ENCODE results near the gene SMYD3. TPM values are rescaled to one million over a fixed set of nuclear protein-coding genes. Genes with fewer than 3 reads are reported as not detected.

SMYD3 gene
- polyA plus RNA-seq, 2 of the 4 experiments (the other 2 are of a cell fraction) = 18.2 to 35.2 TPM

- TF ChIP-seq MYC (IDR thresholded peaks at IDR 0.05; ENCODE audit: borderline replicate concordance, low read length) (no peak), RCOR1 (IDR thresholded peaks at IDR 0.05; ENCODE audit: low read depth, low read length) (no peak), ZNF302 (CRISPR knock-in tag; IDR thresholded peaks at IDR 0.05) (no peak), ZC3H11A (IDR thresholded peaks at IDR 0.05) (no peak), CHD4 (IDR thresholded peaks at IDR 0.05; ENCODE audit: borderline replicate concordance) (no peak), POLR2A (IDR thresholded peaks at IDR 0.05; ENCODE audit: low read length) (no peak), NR3C1 (IDR thresholded peaks at IDR 0.05) (no peak), EP300 (IDR thresholded peaks at IDR 0.05) (no peak), FOXS1 (CRISPR knock-in tag; IDR thresholded peaks at IDR 0.05) (no peak)
Measured at GRCh38 chr1:246537441-246537840, 30.4 kb upstream of the SMYD3 start (continued).

- WGBS (ENCODE audit: missing lambda C conversion rate) = 17% methylated on average over 1 of the region's 1 CpG
- no peak for FAIRE-seq
- Histone ChIP-seq H3K4me3 (no peak overlapping the region), H3K4me1 (no peaks in the 10 kb centered on the region), H3K27ac (no peak overlapping the region), H3K4me2 (no peak overlapping the region), H3K9me3 (no peaks in the 10 kb centered on the region)
- no peak for ATAC-seq
- no peak for TF ChIP-seq HEYL (CRISPR knock-in tag; IDR thresholded peaks at IDR 0.05)
- TF ChIP-seq CHD4 (IDR thresholded peaks at IDR 0.05; ENCODE audit: borderline replicate concordance) = no peak
- TF ChIP-seq RARB (CRISPR knock-in tag; IDR thresholded peaks at IDR 0.05) = no peak
- no peak for TF ChIP-seq EP300 (IDR thresholded peaks at IDR 0.05)
- no peak for TF ChIP-seq NFE2L2 (conservative IDR thresholded peaks at IDR 0.05; ENCODE audit: low read length)
- TF ChIP-seq ATOH8 (CRISPR knock-in tag; IDR thresholded peaks at IDR 0.05; ENCODE audit: low read depth) = no peak
- no peak for TF ChIP-seq KDM1A (IDR thresholded peaks at IDR 0.05; ENCODE audit: low read depth)
- TF ChIP-seq BCL3 (IDR thresholded peaks at IDR 0.05) = no peak
- TF ChIP-seq TP53 (CRISPR knock-in tag; IDR thresholded peaks at IDR 0.05) = no peak
- ChIA-PET CTCF (interaction anchor here (1.3 kb wide), 1 partner anchor 1379 kb away, joined by 4 read pairs; no protein-coding TSS in a partner anchor), POLR2A (no interaction called here)
- DNase-seq (ENCODE audit: low read depth in 1 of 2, low spot score in 1 of 2) = no peak
Measured at GRCh38 chr1:246534114-246534513, 27.0 kb upstream of the SMYD3 start.

DNA sequence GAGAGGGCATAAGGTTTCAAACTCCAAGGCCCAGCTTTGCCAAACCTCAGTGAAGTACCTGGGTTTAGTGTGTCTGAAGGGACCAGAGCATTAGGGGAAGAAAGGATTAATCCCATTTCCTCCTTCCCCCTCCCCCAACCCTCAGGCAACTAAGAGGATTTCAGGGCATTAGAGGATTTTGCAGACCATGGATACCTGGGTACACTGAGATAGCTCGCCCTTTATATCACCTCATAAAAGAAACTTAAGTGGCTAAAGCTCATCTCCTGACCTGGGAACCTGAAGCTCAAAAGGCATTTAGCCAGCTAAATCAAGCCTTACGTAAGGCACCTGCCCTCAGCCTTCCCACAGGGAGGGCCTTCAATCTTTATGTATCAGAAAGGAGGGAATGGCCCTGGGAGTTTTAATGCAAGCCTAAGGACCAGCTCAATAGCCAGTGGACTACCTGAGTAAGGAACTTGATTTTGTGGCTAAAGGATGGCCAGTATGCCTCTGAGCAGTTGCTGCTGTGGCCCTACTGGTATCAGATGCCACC lies 26.4 kb upstream of the SMYD3 start:
- H3K4me3 ChIP-seq = no peak overlapping the region
- DNase-seq (ENCODE audit: low read depth in 1 of 2, low spot score in 1 of 2) (no peak), ATAC-seq (no peak), FAIRE-seq (no peak)
- no peaks in the 10 kb centered on the region for H3K9me3 ChIP-seq
- POLR2A ChIA-PET = no interaction called here
- H3K4me1 ChIP-seq = no peaks in the 10 kb centered on the region
- TF ChIP-seq EHF (CRISPR knock-in tag; IDR thresholded peaks at IDR 0.05) (no peak), NPAS2 (CRISPR knock-in tag; IDR thresholded peaks at IDR 0.05; ENCODE audit: borderline replicate concordance) (no peak), JUNB (IDR thresholded peaks at IDR 0.05) (no peak), BHLHE40 (IDR thresholded peaks at IDR 0.05; ENCODE audit: low read depth, low read length) (no peak), POLR2AphosphoS2 (conservative IDR thresholded peaks at IDR 0.05; ENCODE audit: low read length) (no peak), BCL3 (IDR thresholded peaks at IDR 0.05) (no peak), HOXA7 (CRISPR knock-in tag; IDR thresholded peaks at IDR 0.05) (no peak), EP300 (IDR thresholded peaks at IDR 0.05) (no peak), SMC3 (IDR thresholded peaks at IDR 0.05) (no peak), HDAC2 (IDR thresholded peaks at IDR 0.05) (no peak), NR3C1 (IDR thresholded peaks at IDR 0.05) (no peak), POLR2A (IDR thresholded peaks at IDR 0.05; ENCODE audit: low read length) (no peak), HOXB5 (CRISPR knock-in tag; IDR thresholded peaks at IDR 0.05) (no peak)
- H3K27ac ChIP-seq = no peak overlapping the region
- H3K4me2 ChIP-seq = no peak overlapping the region
- 63% methylated on average over 2 of the region's 2 CpGs for WGBS (ENCODE audit: missing lambda C conversion rate)
- CTCF ChIA-PET = interaction anchor here (1.3 kb wide), 1 partner anchor 1378 kb away, joined by 4 read pairs; no protein-coding TSS in a partner anchor
